Neural progenitor cell (in vitro differentiated cells): Measurements from ENCODE around the gene IRAK1. TPM values are rescaled to one million over a fixed set of nuclear protein-coding genes. Genes with fewer than 3 reads are reported as not detected.

Source experiments
- DNase-seq: peaks from one replicate; pipeline ENCODE4 v3.0.0-alpha.2; 2016; ENCODE audit warnings: low spot score
- H2AFZ ChIP-seq: fragments of 200-600 bp; sonication (generic); replicated peaks from 2 replicates; pipeline ENCODE4 v1.6.1; 2016; ENCODE audit warnings: antibody characterized with exemption
- H3F3A ChIP-seq: fragments of 200-600 bp; sonication (generic); 2 replicates; pipeline ENCODE4 v1.6.1; 2016; ENCODE audit warnings: antibody characterized with exemption, low read depth
- H3K27ac ChIP-seq: fragments of 200-600 bp; sonication (generic); 2 replicates; pipeline ENCODE4 v1.5.1; 2016; ENCODE audit warnings: mild to moderate bottlenecking
- H3K27me3 ChIP-seq: fragments of 200-600 bp; sonication (generic); 2 replicates; pipeline ENCODE4 v1.6.1; 2016; ENCODE audit warnings: mild to moderate bottlenecking, moderate library complexity
- H3K36me3 ChIP-seq: fragments of 200-600 bp; sonication (generic); 2 replicates; pipeline ENCODE4 v1.5.1; 2016
- H3K4me1 ChIP-seq: fragments of 200-600 bp; sonication (generic); 2 replicates; pipeline ENCODE4 v1.6.1; 2016; ENCODE audit warnings: mixed run types
- H3K4me2 ChIP-seq: fragments of 200-600 bp; sonication (generic); 2 replicates; pipeline ENCODE4 v1.6.1; 2016
- H3K4me3 ChIP-seq: fragments of 200-600 bp; sonication (generic); 2 replicates; pipeline ENCODE4 v1.5.1; 2016
- H3K79me2 ChIP-seq: fragments of 200-600 bp; sonication (generic); 2 replicates; pipeline ENCODE4 v1.6.1; 2016; ENCODE audit warnings: low read depth
- H3K9ac ChIP-seq: fragments of 200-600 bp; sonication (generic); 2 replicates; pipeline ENCODE4 v1.6.1; 2016
- H3K9me3 ChIP-seq: fragments of 200-600 bp; sonication (generic); 2 replicates; pipeline ENCODE4 v1.5.1; 2016; ENCODE audit warnings: low read depth
- H4K20me1 ChIP-seq: fragments of 200-600 bp; sonication (generic); 2 replicates; pipeline ENCODE4 v1.6.1; 2016; ENCODE audit warnings: low read depth
- H3K27ac Mint-ChIP-seq: 3 replicates; pipeline ENCODE4 v1.8.0; 2021; ENCODE audit warnings: mixed read lengths
- H3K27me3 Mint-ChIP-seq: 2 replicates; pipeline ENCODE4 v1.8.0; 2022; ENCODE audit warnings: low read depth, mild to moderate bottlenecking, inconsistent platforms, moderate library complexity, mixed read lengths; ENCODE audit not compliant: insufficient read depth
- H3K36me3 Mint-ChIP-seq: 3 replicates; pipeline ENCODE4 v1.8.0; 2021; ENCODE audit warnings: mixed read lengths
- H3K4me1 Mint-ChIP-seq: 3 replicates; pipeline ENCODE4 v1.8.0; 2021; ENCODE audit warnings: mixed read lengths
- H3K4me3 Mint-ChIP-seq: 3 replicates; pipeline ENCODE4 v1.8.0; 2021; ENCODE audit warnings: mild to moderate bottlenecking, moderate library complexity, mixed read lengths
- H3K9me3 Mint-ChIP-seq: 3 replicates; pipeline ENCODE4 v1.8.0; 2020; ENCODE audit warnings: mixed read lengths
- CTCF ChIP-seq: fragments of 200-600 bp; sonication (generic); IDR thresholded peaks from 2 replicates; pipeline ENCODE4 v1.5.1; 2017; ENCODE audit warnings: antibody characterized with exemption, mild to moderate bottlenecking
- EZH2 ChIP-seq: fragments of 200-600 bp; sonication (generic); IDR thresholded peaks from 2 replicates; pipeline ENCODE4 v1.6.1; 2017; ENCODE audit warnings: antibody characterized with exemption, mild to moderate bottlenecking, moderate library complexity
- EZH2phosphoT487 ChIP-seq: fragments of 200-600 bp; sonication (generic); IDR thresholded peaks from 2 replicates; pipeline ENCODE4 v1.6.1; 2017; ENCODE audit warnings: antibody characterized with exemption
- total RNA-seq: library from RNA; depleted of rRNA; stranded (reverse); fragments of >200 nt; gene quantifications from 2 replicates; pipeline ENCODE4 v1.2.3, GENCODE V29; 2015; ENCODE audit warnings: low replicate concordance

Gene IRAK1
- total RNA-seq, 1 donor from 2014 or later, result 6.8 TPM

GRCh38 chrX:154013001-154013421 is 6.7 kb downstream of the IRAK1 start:
- no peaks in the 10 kb centered on the region for H3K36me3 ChIP-seq
- H4K20me1 ChIP-seq, result no peaks in the 10 kb centered on the region

DNA sequence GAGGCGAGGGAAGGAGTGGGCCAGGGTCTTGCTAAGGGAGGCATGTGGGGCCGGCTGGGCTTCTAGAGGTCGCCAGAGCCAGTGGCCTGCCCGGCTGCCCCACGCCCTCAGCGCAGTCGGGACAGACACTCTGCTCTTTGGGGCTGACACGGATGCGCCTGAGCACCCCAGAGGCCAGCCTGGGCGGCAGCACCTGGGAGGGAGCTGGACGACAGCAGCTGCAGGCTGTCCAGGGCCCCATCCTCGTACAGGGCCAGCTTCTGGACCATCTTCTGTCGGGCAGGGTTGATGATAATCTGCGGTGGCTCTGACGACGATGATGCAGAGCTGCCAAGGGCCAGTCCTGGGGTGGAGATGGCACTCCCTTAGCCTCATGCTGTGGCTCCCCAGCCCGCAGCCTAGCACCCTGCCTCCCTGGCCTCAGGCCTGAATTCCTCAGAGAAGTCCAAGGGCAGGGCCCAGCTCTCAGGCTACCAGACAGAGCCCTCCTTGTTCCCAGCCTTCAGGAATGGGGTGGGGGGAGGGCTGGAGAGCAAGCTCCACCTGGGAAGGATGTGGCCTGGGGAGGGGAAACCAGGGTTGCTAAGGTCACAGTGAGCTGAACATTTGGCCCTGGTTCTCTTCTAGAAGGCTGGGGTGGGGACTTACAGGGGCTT is 7.2 kb downstream of the IRAK1 start:
- Histone ChIP-seq H3K27ac (no peak overlapping the region), H3K4me2 (no peak overlapping the region), H3F3A (no peaks in the 10 kb centered on the region), H3K4me1 (no peaks in the 10 kb centered on the region), H3K27me3 (no peaks in the 10 kb centered on the region), H4K20me1 (no peaks in the 10 kb centered on the region), H3K79me2 (no peaks in the 10 kb centered on the region), H3K36me3 (no peaks in the 10 kb centered on the region), H2AFZ (no peak overlapping the region), H3K4me3 (no peak overlapping the region), H3K9me3 (no peaks in the 10 kb centered on the region), H3K9ac (no peak overlapping the region)
- Mint-ChIP-seq H3K27ac (no peak overlapping the region), H3K9me3 (peaks cover 16% of the 10 kb centered on the region), H3K4me1 (peaks cover 4% of the 10 kb centered on the region), H3K4me3 (no peak overlapping the region), H3K36me3 (no peaks in the 10 kb centered on the region), H3K27me3 (peaks cover 2% of the 10 kb centered on the region)
- TF ChIP-seq EZH2 (no peak), EZH2phosphoT487 (no peak), CTCF (no peak)
- DNase-seq, result no peak

More at GRCh38 chrX:154013001-154013421, 6.7 kb downstream of the IRAK1 start:
- Histone ChIP-seq H3K4me1 (no peaks in the 10 kb centered on the region), H3K4me2 (no peak overlapping the region), H3K4me3 (no peak overlapping the region), H3K79me2 (no peaks in the 10 kb centered on the region), H2AFZ (no peak overlapping the region), H3K9me3 (no peaks in the 10 kb centered on the region), H3K27ac (no peak overlapping the region), H3F3A (no peaks in the 10 kb centered on the region), H3K27me3 (no peaks in the 10 kb centered on the region), H3K9ac (no peak overlapping the region)
- peaks cover 4% of the 10 kb centered on the region for H3K4me1 Mint-ChIP-seq
- DNase-seq, result no peak
- no peak overlapping the region for H3K27ac Mint-ChIP-seq
- TF ChIP-seq EZH2 (no peak), EZH2phosphoT487 (no peak), CTCF (no peak)
- no peaks in the 10 kb centered on the region for H3K36me3 Mint-ChIP-seq
- peaks cover 2% of the 10 kb centered on the region for H3K27me3 Mint-ChIP-seq
- peaks cover 12% of the 10 kb centered on the region for H3K9me3 Mint-ChIP-seq
- no peak overlapping the region for H3K4me3 Mint-ChIP-seq

GRCh38 chrX:154011376-154012335 is 8.0 kb downstream of the IRAK1 start:
- Histone ChIP-seq H3K79me2 (no peaks in the 10 kb centered on the region), H3K4me3 (no peak overlapping the region), H3F3A (no peaks in the 10 kb centered on the region), H3K36me3 (no peaks in the 10 kb centered on the region), H4K20me1 (no peaks in the 10 kb centered on the region), H3K4me2 (no peak overlapping the region), H3K9ac (no peak overlapping the region), H3K4me1 (no peaks in the 10 kb centered on the region), H3K9me3 (no peaks in the 10 kb centered on the region), H3K27me3 (no peaks in the 10 kb centered on the region), H3K27ac (no peak overlapping the region), H2AFZ (no peak overlapping the region)
- Mint-ChIP-seq H3K4me1 (peaks cover 4% of the 10 kb centered on the region), H3K27ac (no peak overlapping the region), H3K9me3 (peaks cover 17% of the 10 kb centered on the region), H3K27me3 (peaks cover 3% of the 10 kb centered on the region), H3K4me3 (no peak overlapping the region), H3K36me3 (no peaks in the 10 kb centered on the region)
- no peak for TF ChIP-seq EZH2phosphoT487
- TF ChIP-seq EZH2, result no peak
- TF ChIP-seq CTCF, result no peak
- DNase-seq, result no peak
